NCI-H345 treated with DMSO at 0.1 percent for 48 hours (cell line): ENCODE measurements around the gene SLC1A2.

Experiments
- DNase-seq: peaks from one replicate; lab custom pipeline; 2025; ENCODE audit not compliant: unreplicated experiment; lab: John Stamatoyannopoulos, UW

SLC1A2 gene

GRCh38 chr11:35377262-35377661, 42.1 kb downstream of the SLC1A2 start:
- no peak for DNase-seq

- no peak for DNase-seq
Observed at GRCh38 chr11:35376613-35377012, 42.7 kb downstream of the SLC1A2 start.

GRCh38 chr11:35376118-35376510, 43.2 kb downstream of the SLC1A2 start:
- DNase-seq: no peak

GRCh38 chr11:35375332-35376117, 43.8 kb downstream of the SLC1A2 start:
- no peak for DNase-seq

- DNase-seq: no peak
Observed at GRCh38 chr11:35373284-35373933, 45.9 kb downstream of the SLC1A2 start.

GRCh38 chr11:35372565-35373283, 46.6 kb downstream of the SLC1A2 start:
- DNase-seq: no peak

GRCh38 chr11:35367491-35367890, 51.9 kb downstream of the SLC1A2 start:
- DNase-seq: no peak

- no peak for DNase-seq
Observed at GRCh38 chr11:35366798-35367197, 52.6 kb downstream of the SLC1A2 start.

GRCh38 chr11:35365961-35366360, 53.4 kb downstream of the SLC1A2 start:
- DNase-seq: no peak

GRCh38 chr11:35365395-35365794, 54.0 kb downstream of the SLC1A2 start:
- no peak for DNase-seq

- no peak for DNase-seq
Observed at GRCh38 chr11:35363854-35364780, 55.2 kb downstream of the SLC1A2 start.

- DNase-seq: no peak
Observed at GRCh38 chr11:35363246-35363801, 56.0 kb downstream of the SLC1A2 start.

GRCh38 chr11:35362521-35362980, 56.8 kb downstream of the SLC1A2 start:
- no peak for DNase-seq

GRCh38 chr11:35360055-35360530, 59.3 kb downstream of the SLC1A2 start:
- no peak for DNase-seq

- DNase-seq: no peak
Observed at GRCh38 chr11:35359321-35360054, 59.9 kb downstream of the SLC1A2 start.

GRCh38 chr11:35358391-35358790, 61.0 kb downstream of the SLC1A2 start:
- no peak for DNase-seq

GRCh38 chr11:35357923-35358322, 61.4 kb downstream of the SLC1A2 start:
- DNase-seq: no peak

- DNase-seq: no peak
Observed at GRCh38 chr11:35355102-35355749, 64.1 kb downstream of the SLC1A2 start.

- DNase-seq: no peak
Observed at GRCh38 chr11:35354644-35355043, 64.7 kb downstream of the SLC1A2 start.
